C4-2B (cell line): ENCODE measurements around the gene SLIT3.

Source experiments
- ZFX ChIP-seq: fragments of 450-650 bp; IDR thresholded peaks from 2 replicates; pipeline ENCODE4 v1.6.1; 2017
- TF ChIP-seq, protein P1 (sequence below): fragments of 450-650 bp; conservative IDR thresholded peaks from 2 replicates; pipeline ENCODE4 v1.5.1; 2017; ENCODE audit warnings: mild to moderate bottlenecking

DNA sequence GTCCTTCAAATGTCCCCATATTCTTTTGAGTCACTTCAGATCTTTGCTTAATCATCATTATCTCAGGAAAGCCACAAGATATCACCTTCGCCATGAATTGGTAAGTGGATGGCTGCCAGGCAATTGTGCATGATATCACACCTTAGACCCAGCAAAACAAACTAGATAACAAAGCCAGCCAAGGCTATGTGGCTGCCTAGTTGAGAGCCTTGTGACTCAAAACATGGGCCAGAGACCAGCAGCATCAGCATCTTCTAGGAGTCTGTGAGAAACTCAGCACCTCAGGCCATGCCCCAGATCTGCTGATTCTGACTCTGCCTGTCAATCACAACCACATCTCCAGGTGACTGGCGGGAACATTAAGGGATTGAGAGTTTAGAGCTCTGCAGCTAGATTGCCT, 82.8 kb downstream of the SLIT3 start:
- TF ChIP-seq, protein P1, sequence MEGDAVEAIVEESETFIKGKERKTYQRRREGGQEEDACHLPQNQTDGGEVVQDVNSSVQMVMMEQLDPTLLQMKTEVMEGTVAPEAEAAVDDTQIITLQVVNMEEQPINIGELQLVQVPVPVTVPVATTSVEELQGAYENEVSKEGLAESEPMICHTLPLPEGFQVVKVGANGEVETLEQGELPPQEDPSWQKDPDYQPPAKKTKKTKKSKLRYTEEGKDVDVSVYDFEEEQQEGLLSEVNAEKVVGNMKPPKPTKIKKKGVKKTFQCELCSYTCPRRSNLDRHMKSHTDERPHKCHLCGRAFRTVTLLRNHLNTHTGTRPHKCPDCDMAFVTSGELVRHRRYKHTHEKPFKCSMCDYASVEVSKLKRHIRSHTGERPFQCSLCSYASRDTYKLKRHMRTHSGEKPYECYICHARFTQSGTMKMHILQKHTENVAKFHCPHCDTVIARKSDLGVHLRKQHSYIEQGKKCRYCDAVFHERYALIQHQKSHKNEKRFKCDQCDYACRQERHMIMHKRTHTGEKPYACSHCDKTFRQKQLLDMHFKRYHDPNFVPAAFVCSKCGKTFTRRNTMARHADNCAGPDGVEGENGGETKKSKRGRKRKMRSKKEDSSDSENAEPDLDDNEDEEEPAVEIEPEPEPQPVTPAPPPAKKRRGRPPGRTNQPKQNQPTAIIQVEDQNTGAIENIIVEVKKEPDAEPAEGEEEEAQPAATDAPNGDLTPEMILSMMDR = no peak
- TF ChIP-seq ZFX = no peak
